GM21367 (cell line): Measurements from ENCODE around the gene EFNB1.

ENCODE experiments used
- ATAC-seq: cut with Tn5 transposase; IDR thresholded peaks from one replicate; pipeline ENCODE4 v1.9.1; 2021; ENCODE audit not compliant: unreplicated experiment

EFNB1 gene

GRCh38 chrX:68880846-68881552, 52.2 kb downstream of the EFNB1 start:
- ATAC-seq: no peak

- no peak for ATAC-seq
Measured at GRCh38 chrX:68881911-68882310, 53.1 kb downstream of the EFNB1 start.

GRCh38 chrX:68883800-68884199, 55.0 kb downstream of the EFNB1 start:
- no peak for ATAC-seq

GRCh38 chrX:68889249-68889648, 60.4 kb downstream of the EFNB1 start:
- ATAC-seq: no peak
